Mesenchymal stem cell (in vitro differentiated cells and primary cell): Measurements from ENCODE around the gene PODXL.
"Not testable (repeated sequence)": the region's sequence is repeated elsewhere in the genome, so short reads cannot be mapped to it uniquely, and the experiment has no call there.

ENCODE experiments used
- DNase-seq: peaks from one replicate; pipeline ENCODE4 v3.0.0-alpha.2; 2013
- H2AFZ ChIP-seq: one replicate; pipeline ENCODE4 v1.6.1; 2013; ENCODE audit warnings: low read depth, mild to moderate bottlenecking, control low read depth, inconsistent platforms, low read length, moderate library complexity
- H2AK5ac ChIP-seq: 2 replicates; pipeline ENCODE4 v1.6.1; 2013; ENCODE audit warnings: low read length, moderate library complexity, mild to moderate bottlenecking, inconsistent platforms; ENCODE audit not compliant: severe bottlenecking
- H2BK120ac ChIP-seq: one replicate; pipeline ENCODE4 v1.6.1; 2013; ENCODE audit warnings: low read depth, mild to moderate bottlenecking, inconsistent platforms, low read length, moderate library complexity
- H2BK12ac ChIP-seq, 2 experiments: one replicate each; pipeline ENCODE4 v1.6.1; 2013; ENCODE audit warnings: inconsistent platforms in 2 of 2, low read length in 2 of 2, mild to moderate bottlenecking in 2 of 2, moderate library complexity in 2 of 2, control low read depth in 1 of 2
- H2BK15ac ChIP-seq: one replicate; pipeline ENCODE4 v1.6.1; 2013; ENCODE audit warnings: mild to moderate bottlenecking, low read depth, inconsistent platforms; ENCODE audit not compliant: poor library complexity, severe bottlenecking
- H2BK5ac ChIP-seq: 2 replicates; pipeline ENCODE4 v1.6.1; 2013; ENCODE audit warnings: low read depth, mild to moderate bottlenecking, low read length, control low read depth, inconsistent platforms; ENCODE audit not compliant: poor library complexity, severe bottlenecking
- H3K14ac ChIP-seq, 2 experiments: one replicate each; pipeline ENCODE4 v1.6.1; 2013; ENCODE audit warnings: inconsistent platforms in 2 of 2, low read length in 2 of 2, control low read depth in 1 of 2, mild to moderate bottlenecking in 1 of 2, moderate library complexity in 1 of 2
- H3K18ac ChIP-seq, 2 experiments: one replicate each; pipeline ENCODE4 v1.6.1; 2013; ENCODE audit warnings: inconsistent platforms in 2 of 2, low read length in 2 of 2, control low read depth in 1 of 2, low read depth in 1 of 2, mild to moderate bottlenecking in 1 of 2
- H3K23ac ChIP-seq, 2 experiments: one replicate each; pipeline ENCODE4 v1.6.1; 2013; ENCODE audit warnings: inconsistent platforms in 2 of 2, low read length in 2 of 2, mild to moderate bottlenecking in 2 of 2, moderate library complexity in 2 of 2, control low read depth in 1 of 2
- H3K27ac ChIP-seq: 2 replicates; pipeline ENCODE4 v1.5.1; 2013; ENCODE audit warnings: mild to moderate bottlenecking, moderate library complexity, low read length, control low read depth, inconsistent platforms; ENCODE audit not compliant: poor library complexity, severe bottlenecking
- H3K27me3 ChIP-seq, 2 experiments: 2 replicates each; pipeline versions ENCODE4 v1.6.1 to v1.7.0; 2013; ENCODE audit warnings: low read length in 2 of 2, mild to moderate bottlenecking in 2 of 2, moderate library complexity in 2 of 2, control low read depth in 1 of 2, inconsistent platforms in 1 of 2; ENCODE audit not compliant: control insufficient read depth in 1 of 2, insufficient read depth in 1 of 2
- H3K36me3 ChIP-seq, 2 experiments: 2 replicates each; pipeline versions ENCODE4 v1.6.1 to v1.7.0; 2013; ENCODE audit warnings: low read length in 2 of 2, control low read depth in 1 of 2, inconsistent platforms in 1 of 2, low read depth in 1 of 2, mild to moderate bottlenecking in 1 of 2; ENCODE audit not compliant: insufficient read depth in 2 of 2, control insufficient read depth in 1 of 2
- H3K4ac ChIP-seq, 2 experiments: one replicate each; pipeline ENCODE4 v1.6.1; 2013; ENCODE audit warnings: inconsistent platforms in 2 of 2, low read length in 2 of 2, mild to moderate bottlenecking in 2 of 2, moderate library complexity in 2 of 2, control low read depth in 1 of 2, low read depth in 1 of 2
- H3K4me1 ChIP-seq: 2 replicates; pipeline ENCODE4 v1.6.1; 2013; ENCODE audit warnings: low read depth, low read length, control low read depth; ENCODE audit not compliant: control insufficient read depth, insufficient read depth
- H3K4me2 ChIP-seq: 2 replicates; pipeline ENCODE4 v1.6.1; 2013; ENCODE audit warnings: low read length, mild to moderate bottlenecking, inconsistent platforms; ENCODE audit not compliant: poor library complexity, severe bottlenecking
- H3K4me3 ChIP-seq, 2 experiments: 2 replicates each; pipeline versions ENCODE4 v1.5.1 to v1.7.0; 2013; ENCODE audit warnings: low read length in 2 of 2, mild to moderate bottlenecking in 2 of 2, control low read depth in 1 of 2, low read depth in 1 of 2; ENCODE audit not compliant: insufficient read depth in 1 of 2
- H3K79me1 ChIP-seq: replicated peaks from 2 replicates; pipeline ENCODE4 v1.6.1; 2013; ENCODE audit warnings: mild to moderate bottlenecking, control low read depth, low read length, inconsistent platforms; ENCODE audit not compliant: poor library complexity, severe bottlenecking
- H3K9ac ChIP-seq: 2 replicates; pipeline ENCODE4 v1.7.0; 2013; ENCODE audit warnings: mild to moderate bottlenecking, low read length, moderate library complexity
- H3K9me3 ChIP-seq: 2 replicates; pipeline ENCODE4 v1.7.0; 2013; ENCODE audit warnings: mild to moderate bottlenecking, low read length; ENCODE audit not compliant: control insufficient read depth
- H4K8ac ChIP-seq: one replicate; pipeline ENCODE4 v1.6.1; 2013; ENCODE audit warnings: inconsistent platforms, mild to moderate bottlenecking, low read length, moderate library complexity
- H4K91ac ChIP-seq: one replicate; pipeline ENCODE4 v1.6.1; 2013; ENCODE audit warnings: mild to moderate bottlenecking, low read length, inconsistent platforms
- WGBS: methylation state at CpG from one replicate; pipeline ENCODE4 v1.1.7; 2013; ENCODE audit warnings: mixed read lengths; 5-methylcytosine and 5-hydroxymethylcytosine counted together

Gene PODXL

DNA sequence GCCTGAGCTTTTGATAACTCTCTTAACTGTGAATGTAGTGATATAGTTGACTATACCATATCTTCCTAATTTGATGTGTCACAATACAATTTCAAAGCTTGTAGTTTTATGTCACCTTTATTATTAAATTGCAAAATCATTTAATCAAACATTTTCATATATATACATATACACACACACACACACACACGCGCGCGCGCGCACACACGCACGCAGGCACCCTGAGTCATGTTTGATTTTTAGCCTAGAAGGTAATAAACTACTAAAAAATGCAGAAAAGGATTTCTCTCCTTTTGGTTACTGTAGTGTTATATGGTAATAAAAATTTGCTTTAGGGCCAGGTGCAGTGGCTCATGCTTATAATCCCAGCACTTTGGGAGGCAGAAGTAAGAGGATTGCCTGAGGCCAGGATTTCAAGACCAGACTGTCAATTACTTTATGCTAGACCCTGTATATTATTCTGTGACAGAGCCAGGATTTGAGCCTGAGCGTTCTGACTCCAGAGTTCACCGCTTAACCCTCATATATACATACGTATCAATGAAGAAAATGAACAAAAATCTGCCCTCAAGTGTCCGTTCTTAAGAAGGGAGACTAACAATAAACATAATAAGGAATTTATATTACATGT is 89.6 kb downstream of the PODXL start:
- Histone ChIP-seq H2BK120ac (no peak overlapping the region), H4K91ac (no peak overlapping the region), H3K18ac (no peak overlapping the region), H3K4me3 (no peak overlapping the region), H3K4me2 (no peak overlapping the region), H3K9me3 (no peaks in the 10 kb centered on the region), H3K4me1 (no peaks in the 10 kb centered on the region), H2AK5ac (no peak overlapping the region), H3K4ac (no peak overlapping the region), H3K23ac (no peak overlapping the region), H3K9ac (no peak overlapping the region), H2BK5ac (no peak overlapping the region), H3K36me3 (peaks cover 5 to 93% of the 10 kb centered on the region in 2 experiments), H2BK15ac (no peak overlapping the region), H4K8ac (no peak overlapping the region), H2BK12ac (no peak overlapping the region), H3K14ac (no peak overlapping the region), H2AFZ (no peak overlapping the region), H3K27me3 (no peaks in the 10 kb centered on the region), H3K79me1 (peaks cover 16% of the 10 kb centered on the region), H3K27ac (no peak overlapping the region)
- no peak for DNase-seq
- 100% methylated on average over 2 of the region's 12 CpGs for WGBS

- H4K8ac ChIP-seq, H3K14ac ChIP-seq, H3K4me3 ChIP-seq, H3K27ac ChIP-seq, DNase-seq, H3K9ac ChIP-seq, H2BK120ac ChIP-seq, H3K4me1 ChIP-seq, H2AK5ac ChIP-seq, H3K18ac ChIP-seq, H3K23ac ChIP-seq, H3K4me2 ChIP-seq, H3K4ac ChIP-seq, H2BK12ac ChIP-seq, H3K27me3 ChIP-seq, H3K9me3 ChIP-seq, H2AFZ ChIP-seq, H2BK15ac ChIP-seq, H4K91ac ChIP-seq, H2BK5ac ChIP-seq: not testable (repeated sequence)
- H3K36me3 ChIP-seq = peaks cover 2 to 86% of the 10 kb centered on the region in 2 experiments
- H3K79me1 ChIP-seq = peaks cover 12% of the 10 kb centered on the region
Observed at GRCh38 chr7:131462715-131463114, 93.7 kb downstream of the PODXL start.

GRCh38 chr7:131462059-131462458 is 94.4 kb downstream of the PODXL start:
- peaks cover 2 to 85% of the 10 kb centered on the region in 2 experiments for H3K36me3 ChIP-seq
- no peak overlapping the region for H2AK5ac ChIP-seq
- no peaks in the 10 kb centered on the region for H3K27me3 ChIP-seq
- H3K79me1 ChIP-seq = peaks cover 10% of the 10 kb centered on the region
- H3K4me2 ChIP-seq = no peak overlapping the region
- no peak overlapping the region for H4K8ac ChIP-seq
- H2BK12ac ChIP-seq = no peak overlapping the region
- WGBS = no CpG with 5 or more reads among the region's 3 CpGs
- H2BK120ac ChIP-seq = no peak overlapping the region
- H3K27ac ChIP-seq = no peak overlapping the region
- H3K4ac ChIP-seq = no peak overlapping the region
- H3K9ac ChIP-seq = no peak overlapping the region
- no peak overlapping the region for H3K14ac ChIP-seq
- H3K23ac ChIP-seq = no peak overlapping the region
- H3K9me3 ChIP-seq = no peaks in the 10 kb centered on the region
- no peak overlapping the region for H3K4me3 ChIP-seq
- no peak for DNase-seq
- H2BK15ac ChIP-seq = no peak overlapping the region
- H4K91ac ChIP-seq = no peak overlapping the region
- no peak overlapping the region for H2AFZ ChIP-seq
- H2BK5ac ChIP-seq = no peak overlapping the region
- H3K18ac ChIP-seq = no peak overlapping the region
- peaks cover 1% of the 10 kb centered on the region for H3K4me1 ChIP-seq

DNA sequence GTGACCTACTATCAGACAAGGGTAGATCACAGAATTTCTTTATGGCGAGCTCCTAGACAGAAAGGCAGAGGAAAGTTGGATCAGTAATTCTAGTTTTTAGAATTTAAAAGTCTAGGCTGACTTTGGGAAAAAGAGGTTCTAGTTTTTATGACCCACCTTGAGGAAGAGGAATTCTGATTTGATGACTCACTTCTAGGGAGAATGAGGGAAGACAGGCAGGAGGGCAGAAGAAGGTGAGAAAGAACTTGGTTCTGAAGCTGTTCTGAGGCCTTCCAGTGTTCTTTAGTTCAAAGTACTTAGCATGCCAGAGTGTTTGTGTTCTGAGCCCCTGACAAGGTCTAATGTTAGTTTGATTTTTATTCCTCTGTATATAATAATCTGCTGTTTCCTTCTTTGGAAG is 97.2 kb downstream of the PODXL start:
- peak overlapping the region; percentile 11 for H3K27ac ChIP-seq
- peaks cover 7% of the 10 kb centered on the region for H3K79me1 ChIP-seq
- no peak overlapping the region for H2AFZ ChIP-seq
- no peak overlapping the region for H2BK15ac ChIP-seq
- H4K8ac ChIP-seq = no peak overlapping the region
- DNase-seq = no peak
- H4K91ac ChIP-seq = no peak overlapping the region
- H2AK5ac ChIP-seq = peak overlapping the region; percentile 16
- no peak overlapping the region for H3K4me3 ChIP-seq
- no peak overlapping the region for H3K23ac ChIP-seq
- no peaks in the 10 kb centered on the region for H3K27me3 ChIP-seq
- WGBS = 95% methylated on average over 1 of the region's 1 CpG
- H3K18ac ChIP-seq = no peak overlapping the region
- no peak overlapping the region for H2BK120ac ChIP-seq
- H3K9ac ChIP-seq = no peak overlapping the region
- peaks cover 5% of the 10 kb centered on the region for H3K4me1 ChIP-seq
- H3K4me2 ChIP-seq = no peak overlapping the region
- no peak overlapping the region for H2BK12ac ChIP-seq
- H2BK5ac ChIP-seq = no peak overlapping the region
- no peaks in the 10 kb centered on the region for H3K9me3 ChIP-seq
- H3K4ac ChIP-seq = no peak overlapping the region
- no peak overlapping the region for H3K14ac ChIP-seq
- H3K36me3 ChIP-seq = peaks cover 2 to 73% of the 10 kb centered on the region in 2 experiments
